A549 (cell line): ENCODE data around the gene KCNE4. TPM values are rescaled to one million over a fixed set of nuclear protein-coding genes. Genes with fewer than 3 reads are reported as not detected.

ENCODE experiments used
- ATAC-seq, 2 experiments: fragments of 200-7000 bp in 1 of 2; fragments of >200 bp in 1 of 2; cut with Nextera tagmentation in 1 of 2; cut with Tn5 transposase in 1 of 2; 3 replicates each; pipeline versions ENCODE4 v1.8.0 to v1.9.1; 2018 to 2020; ENCODE audit warnings: mild to moderate bottlenecking in 1 of 2, moderate library complexity in 1 of 2
- CTCF ChIA-PET: fragments of 300-600 bp; sonication (Branson Sonifier 250); formaldehyde crosslinking; extraction: SDS; loops from one replicate; lab custom pipeline; 2021; ENCODE audit warnings: antibody characterized with exemption, inconsistent platforms; lab: Yijun Ruan, JAX
- POLR2A ChIA-PET: fragments of 350-600 bp; formaldehyde crosslinking; extraction: SDS; loops from one replicate; lab custom pipeline; 2021; ENCODE audit warnings: antibody characterized with exemption, inconsistent platforms; lab: Yijun Ruan, JAX
- DNase-seq, 2 experiments: peaks; one replicate each; pipeline versions ENCODE4 v3.0.0 to v3.0.0-alpha.2; 2011 to 2016; ENCODE audit warnings: low read depth in 1 of 2, low spot score in 1 of 2
- FAIRE-seq: peaks from 2 replicates; lab custom pipeline; 2011; peaks lifted over from hg19 to GRCh38; lab: Jason Lieb, UNC
- H3K27ac ChIP-seq, 2 experiments: fragments of >200 bp; sonication (Bioruptor Twin); formaldehyde crosslinking; 3 replicates each; pipeline ENCODE4 v1.5.1; 2016 to 2017
- H3K4me1 ChIP-seq: fragments of >200 bp; sonication (Bioruptor Twin); formaldehyde crosslinking; 3 replicates; pipeline ENCODE4 v1.6.1; 2016
- H3K4me2 ChIP-seq: fragments of >200 bp; sonication (Bioruptor Twin); formaldehyde crosslinking; 3 replicates; pipeline ENCODE4 v1.6.1; 2016
- H3K4me3 ChIP-seq: fragments of >200 bp; sonication (Bioruptor Twin); formaldehyde crosslinking; 3 replicates; pipeline ENCODE4 v1.5.1; 2016
- H3K9me3 ChIP-seq: fragments of >200 bp; sonication (Bioruptor Twin); formaldehyde crosslinking; 3 replicates; pipeline ENCODE4 v1.6.1; 2016
- ATOH8 ChIP-seq: fragments of 250-450 bp; sonication (Bioruptor Pico); IDR thresholded peaks from 2 replicates; pipeline ENCODE4 v1.5.0; 2020; ENCODE audit warnings: low read depth, mild to moderate bottlenecking, moderate library complexity
- BCL3 ChIP-seq: fragments of >200 bp; sonication (Bioruptor Twin); formaldehyde crosslinking; IDR thresholded peaks from 3 replicates; pipeline ENCODE4 v1.6.1; 2016
- BHLHE40 ChIP-seq: IDR thresholded peaks from 2 replicates; pipeline ENCODE4 v1.6.1; 2012; ENCODE audit warnings: low read depth, low read length, inconsistent platforms
- CHD2 ChIP-seq: fragments of 150-350 bp; IDR thresholded peaks from 2 replicates; pipeline ENCODE4 v1.6.1; 2014; ENCODE audit warnings: low read length; ENCODE audit not compliant: partially characterized antibody
- CTCF ChIP-seq: fragments of >200 bp; sonication (Bioruptor Twin); formaldehyde crosslinking; IDR thresholded peaks from 3 replicates; pipeline ENCODE4 v1.5.1; 2016
- EHF ChIP-seq: fragments of 250-450 bp; sonication (Bioruptor Pico); IDR thresholded peaks from 2 replicates; pipeline ENCODE4 v1.5.0; 2020; ENCODE audit warnings: mild to moderate bottlenecking
- ELK1 ChIP-seq: fragments of 150-350 bp; IDR thresholded peaks from 2 replicates; pipeline ENCODE4 v1.6.1; 2014; ENCODE audit warnings: low read depth, mild to moderate bottlenecking, low read length
- ESRRA ChIP-seq: fragments of 150-350 bp; IDR thresholded peaks from 2 replicates; pipeline ENCODE4 v1.6.1; 2014; ENCODE audit warnings: mild to moderate bottlenecking, low read length, borderline replicate concordance
- FOSL2 ChIP-seq, 2 experiments: fragments of 450-650 bp in 1 of 2; fragments of >200 bp in 1 of 2; sonication (Bioruptor Twin) in 1 of 2; formaldehyde crosslinking; IDR thresholded peaks; 2 replicates each; pipeline versions ENCODE4 v1.5.0 to v1.6.1; 2016 to 2020; ENCODE audit warnings: mild to moderate bottlenecking in 1 of 2, moderate library complexity in 1 of 2
- HDAC2 ChIP-seq: fragments of 200-600 bp; sonication (generic); IDR thresholded peaks from 2 replicates; pipeline ENCODE4 v1.6.1; 2016
- HEYL ChIP-seq: fragments of 250-450 bp; sonication (Bioruptor Pico); IDR thresholded peaks from 2 replicates; pipeline ENCODE4 v1.8.0; 2021; ENCODE audit warnings: mild to moderate bottlenecking, moderate library complexity
- HOXA7 ChIP-seq: fragments of 250-450 bp; sonication (Bioruptor Pico); IDR thresholded peaks from 2 replicates; pipeline ENCODE4 v1.5.0; 2020; ENCODE audit warnings: mild to moderate bottlenecking, moderate library complexity
- HOXB13 ChIP-seq: fragments of 250-450 bp; sonication (Bioruptor Pico); IDR thresholded peaks from 2 replicates; pipeline ENCODE4 v1.5.0; 2020; ENCODE audit warnings: low read depth, mild to moderate bottlenecking, moderate library complexity
- HOXB5 ChIP-seq: fragments of 250-450 bp; sonication (Bioruptor Pico); IDR thresholded peaks from 2 replicates; pipeline ENCODE4 v1.5.0; 2020; ENCODE audit warnings: mild to moderate bottlenecking, moderate library complexity
- JUN ChIP-seq, 2 experiments: fragments of >200 bp; sonication (Bioruptor Twin); formaldehyde crosslinking; IDR thresholded peaks; 2 replicates in 1 of 2; 3 replicates in 1 of 2; pipeline ENCODE4 v1.6.1; 2016 to 2017
- JUNB ChIP-seq: fragments of >200 bp; sonication (Bioruptor Twin); formaldehyde crosslinking; IDR thresholded peaks from 2 replicates; pipeline ENCODE4 v1.6.1; 2016
- KDM1A ChIP-seq: fragments of 200-600 bp; sonication (generic); IDR thresholded peaks from 2 replicates; pipeline ENCODE4 v1.6.1; 2016; ENCODE audit warnings: low read depth, mild to moderate bottlenecking
- KDM5A ChIP-seq: fragments of 200-600 bp; sonication (generic); IDR thresholded peaks from 2 replicates; pipeline ENCODE4 v1.6.1; 2016; ENCODE audit warnings: antibody characterized with exemption, mild to moderate bottlenecking
- MAX ChIP-seq: IDR thresholded peaks from 2 replicates; pipeline ENCODE4 v1.6.1; 2012
- MYC ChIP-seq: IDR thresholded peaks from 2 replicates; pipeline ENCODE4 v1.6.1; 2012; ENCODE audit warnings: mild to moderate bottlenecking, inconsistent platforms, low read length, improper control_type of control experiment, borderline replicate concordance
- NFE2L2 ChIP-seq: fragments of 150-350 bp; conservative IDR thresholded peaks from 2 replicates; pipeline ENCODE4 v1.6.1; 2014; ENCODE audit warnings: low read length
- RAD21 ChIP-seq, 2 experiments: fragments of >200 bp in 1 of 2; sonication (Bioruptor Twin) in 1 of 2; formaldehyde crosslinking in 1 of 2; IDR thresholded peaks in 1 of 2; conservative IDR thresholded peaks in 1 of 2; 2 replicates in 1 of 2; 3 replicates in 1 of 2; pipeline ENCODE4 v1.6.1; 2012 to 2018; ENCODE audit warnings: inconsistent platforms in 1 of 2
- RARB ChIP-seq: fragments of 250-450 bp; sonication (Bioruptor Pico); IDR thresholded peaks from 2 replicates; pipeline ENCODE4 v1.8.0; 2021; ENCODE audit warnings: mild to moderate bottlenecking, moderate library complexity
- RCOR1 ChIP-seq: fragments of 150-350 bp; IDR thresholded peaks from 2 replicates; pipeline ENCODE4 v1.6.1; 2014; ENCODE audit warnings: antibody characterized with exemption, low read length, low read depth
- RFX5 ChIP-seq: fragments of 450-650 bp; IDR thresholded peaks from 2 replicates; pipeline ENCODE4 v1.7.1; 2014; ENCODE audit warnings: antibody characterized with exemption, mild to moderate bottlenecking, moderate library complexity
- SMC3 ChIP-seq: fragments of >200 bp; sonication (Bioruptor Twin); formaldehyde crosslinking; IDR thresholded peaks from 3 replicates; pipeline ENCODE4 v1.6.1; 2018; ENCODE audit warnings: inconsistent platforms
- TFCP2L1 ChIP-seq: fragments of 250-450 bp; sonication (Bioruptor Pico); IDR thresholded peaks from 2 replicates; pipeline ENCODE4 v1.5.0; 2021; ENCODE audit warnings: mild to moderate bottlenecking
- TP53 ChIP-seq: fragments of 250-450 bp; sonication (Bioruptor Pico); IDR thresholded peaks from 2 replicates; pipeline ENCODE4 v1.5.0; 2021; ENCODE audit warnings: mild to moderate bottlenecking, moderate library complexity
- USF2 ChIP-seq: fragments of 450-650 bp; IDR thresholded peaks from 2 replicates; pipeline ENCODE4 v1.6.1; 2014; ENCODE audit warnings: antibody characterized with exemption
- ZC3H11A ChIP-seq: fragments of 450-650 bp; IDR thresholded peaks from 2 replicates; pipeline ENCODE4 v1.6.1; 2014; ENCODE audit warnings: antibody characterized with exemption, mild to moderate bottlenecking
- WGBS: methylation state at CpG from one replicate; pipeline ENCODE4 v1.1.6; 2017; ENCODE audit errors: missing lambda C conversion rate; 5-methylcytosine and 5-hydroxymethylcytosine counted together
- polyA plus RNA-seq, 4 experiments: library from polyadenylated mRNA; depleted of rRNA in 3 of 4; stranded (reverse); fragments of >200 nt; fragmentation: RNase III in 1 of 4; extraction: RNeasy Plus Mini Kit Qiagen cat#74134 plus additional on column Dnase treatment in 1 of 4; gene quantifications; 2 replicates in 3 of 4; 3 replicates in 1 of 4; pipeline ENCODE4 v1.2.3, GENCODE V29; 2011 to 2017

KCNE4 gene
- polyA plus RNA-seq, 2 of the 4 experiments (the other 2 are of a cell fraction): 1.4 to 3.6 TPM

GRCh38 chr2:223060201-223060825 lies 8.3 kb downstream of the KCNE4 start:
- Histone ChIP-seq H3K9me3 (no peaks in the 10 kb centered on the region), H3K27ac (no peak overlapping the region), H3K4me3 (no peak overlapping the region), H3K4me2 (no peak overlapping the region), H3K4me1 (peaks cover 18% of the 10 kb centered on the region)
- WGBS: 93% methylated on average over 4 of the region's 4 CpGs
- ChIA-PET CTCF (interaction anchor here (1.4 kb wide), 1 partner anchor 39 kb away, joined by 3 read pairs; no protein-coding TSS in a partner anchor), POLR2A (no interaction called here)
- ATAC-seq (no peak), DNase-seq (no peak), FAIRE-seq (no peak)
- TF ChIP-seq EHF (no peak), HOXA7 (no peak), HDAC2 (no peak), KDM5A (no peak), TFCP2L1 (CRISPR knock-in tag) (no peak), HOXB5 (CRISPR knock-in tag) (no peak), BHLHE40 (no peak)

- no peak for DNase-seq
- H3K27ac ChIP-seq: no peak overlapping the region
- peaks cover 18% of the 10 kb centered on the region for H3K4me1 ChIP-seq
- WGBS: 54% methylated on average over 2 of the region's 2 CpGs
- POLR2A ChIA-PET: no interaction called here
- FAIRE-seq: no peak
- no peak for TF ChIP-seq HOXB13 (CRISPR knock-in tag)
- no peak for TF ChIP-seq RAD21 (conservative IDR thresholded peaks at IDR 0.05 in 1 of 2, IDR thresholded peaks at IDR 0.05 in 1 of 2)
- no peak for TF ChIP-seq RARB (CRISPR knock-in tag)
- no peak for TF ChIP-seq RFX5
- no peak for TF ChIP-seq CTCF
- no peak for TF ChIP-seq HOXB5 (CRISPR knock-in tag)
- TF ChIP-seq BCL3: no peak
- no peak for TF ChIP-seq ZC3H11A
- no peak for TF ChIP-seq USF2
- no peak for TF ChIP-seq BHLHE40
- no peak for TF ChIP-seq TP53 (CRISPR knock-in tag)
- TF ChIP-seq NFE2L2: no peak
- TF ChIP-seq JUNB: no peak
- TF ChIP-seq SMC3: no peak
- no peak for ATAC-seq
- no peaks in the 10 kb centered on the region for H3K9me3 ChIP-seq
- CTCF ChIA-PET: interaction anchor here (1.2 to 2.1 kb wide), 3 partner anchors 37 to 91 kb away, joined by 3 to 7 read pairs (median 4); no protein-coding TSS in a partner anchor
- H3K4me2 ChIP-seq: no peak overlapping the region
- H3K4me3 ChIP-seq: no peak overlapping the region
Measured at GRCh38 chr2:223062396-223062795, 10.4 kb downstream of the KCNE4 start.

- CTCF ChIA-PET: no interaction called here
- H3K9me3 ChIP-seq: no peaks in the 10 kb centered on the region
- WGBS: 72% methylated on average over 5 of the region's 5 CpGs
- H3K4me3 ChIP-seq: no peak overlapping the region
- FAIRE-seq (no peak), DNase-seq (no peak), ATAC-seq (no peak)
- peaks cover 6% of the 10 kb centered on the region; the same call in 1 of the 3 replicates for H3K4me1 ChIP-seq
- no peak overlapping the region for H3K4me2 ChIP-seq
- POLR2A ChIA-PET: no interaction called here
- no peak overlapping the region for H3K27ac ChIP-seq
- TF ChIP-seq MYC (no peak), HDAC2 (no peak), HEYL (CRISPR knock-in tag) (no peak), JUN (IDR thresholded peaks at IDR 0.05) (no peak), HOXB5 (CRISPR knock-in tag) (no peak), RARB (CRISPR knock-in tag) (no peak), KDM1A (no peak), CHD2 (no peak), ESRRA (no peak), FOSL2 (IDR thresholded peaks at IDR 0.05) (no peak), FOSL2 (CRISPR knock-in tag; IDR thresholded peaks at IDR 0.05) (no peak), MAX (no peak), JUNB (no peak), RCOR1 (no peak), ELK1 (no peak), ATOH8 (no peak)
Measured at GRCh38 chr2:223065107-223065506, 13.1 kb downstream of the KCNE4 start.
